HUES48 (cell line): Measurements from ENCODE around the gene EXD3.
"Not testable (repeated sequence)": the region's sequence is repeated elsewhere in the genome, so short reads cannot be mapped to it uniquely, and the experiment has no call there.

Experiments used
- H3K27ac ChIP-seq: one replicate; pipeline ENCODE4 v1.7.0; 2013; ENCODE audit warnings: low read depth, low read length, inconsistent platforms
- H3K27me3 ChIP-seq: 2 replicates; pipeline ENCODE4 v1.6.1; 2013; ENCODE audit warnings: mild to moderate bottlenecking, low read length; ENCODE audit not compliant: control insufficient read depth, insufficient read depth
- H3K36me3 ChIP-seq: 2 replicates; pipeline ENCODE4 v1.6.1; 2013; ENCODE audit warnings: low read length; ENCODE audit not compliant: control insufficient read depth, insufficient read depth
- H3K4me1 ChIP-seq: 2 replicates; pipeline ENCODE4 v1.6.1; 2013; ENCODE audit warnings: mild to moderate bottlenecking, low read length; ENCODE audit not compliant: control insufficient read depth, insufficient read depth
- H3K4me3 ChIP-seq: 2 replicates; pipeline ENCODE4 v1.5.1; 2013; ENCODE audit warnings: mild to moderate bottlenecking, low read depth, low read length
- H3K9ac ChIP-seq: 2 replicates; pipeline ENCODE4 v1.6.1; 2013; ENCODE audit warnings: mild to moderate bottlenecking, low read depth, low read length, moderate library complexity
- H3K9me3 ChIP-seq: 2 replicates; pipeline ENCODE4 v1.6.1; 2013; ENCODE audit warnings: low read length; ENCODE audit not compliant: control insufficient read depth, insufficient read depth

The EXD3 gene

DNA sequence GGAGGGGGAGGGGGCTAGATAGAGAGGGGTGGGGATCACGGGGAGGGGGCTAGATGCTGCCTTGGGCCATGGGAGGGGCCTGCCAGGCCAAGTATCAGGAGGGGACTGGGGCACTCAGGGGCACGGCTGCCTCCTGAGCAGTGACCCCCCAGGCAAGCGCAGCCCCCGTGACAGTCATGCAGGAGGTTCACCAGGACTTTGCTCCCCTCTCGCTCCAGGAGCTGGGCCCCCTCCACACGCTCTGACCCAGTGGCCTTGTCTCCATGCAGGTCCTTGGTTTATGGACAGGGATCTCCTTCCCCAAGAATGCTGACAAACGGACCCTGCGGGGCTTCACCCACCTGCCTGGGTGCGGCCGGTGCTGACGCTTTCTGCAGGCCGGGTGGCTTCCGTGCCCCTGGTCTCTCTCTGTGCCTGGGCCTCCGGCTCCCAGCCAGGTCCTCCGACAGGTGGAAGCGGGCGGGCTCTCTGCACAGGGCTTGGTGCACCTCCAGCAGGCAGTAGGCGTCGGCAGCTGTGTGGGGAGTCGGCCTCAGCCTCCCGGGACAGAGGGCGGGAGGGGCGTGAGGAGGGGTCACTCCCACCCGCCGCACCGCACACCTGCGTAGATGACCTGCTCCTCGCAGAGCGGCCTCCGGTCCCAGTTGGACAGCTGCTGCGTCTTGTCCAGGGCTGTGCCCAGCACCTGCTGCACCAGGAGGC lies 74.0 kb downstream of the EXD3 start:
- no peaks in the 10 kb centered on the region for H3K36me3 ChIP-seq
- H3K27ac ChIP-seq, result no peak overlapping the region
- H3K9ac ChIP-seq, result no peak overlapping the region
- H3K4me1 ChIP-seq, result no peaks in the 10 kb centered on the region
- peaks cover 60% of the 10 kb centered on the region for H3K9me3 ChIP-seq
- H3K27me3 ChIP-seq, result no peaks in the 10 kb centered on the region
- H3K4me3 ChIP-seq, result no peak overlapping the region

- no peak overlapping the region for H3K4me3 ChIP-seq
- no peak overlapping the region for H3K9ac ChIP-seq
- no peaks in the 10 kb centered on the region for H3K4me1 ChIP-seq
- no peaks in the 10 kb centered on the region for H3K36me3 ChIP-seq
- H3K9me3 ChIP-seq, result peaks cover 55% of the 10 kb centered on the region
- no peak overlapping the region for H3K27ac ChIP-seq
- no peaks in the 10 kb centered on the region for H3K27me3 ChIP-seq
These were observed 75.0 kb downstream of the EXD3 start for GRCh38 chr9:137347928-137348327.

DNA sequence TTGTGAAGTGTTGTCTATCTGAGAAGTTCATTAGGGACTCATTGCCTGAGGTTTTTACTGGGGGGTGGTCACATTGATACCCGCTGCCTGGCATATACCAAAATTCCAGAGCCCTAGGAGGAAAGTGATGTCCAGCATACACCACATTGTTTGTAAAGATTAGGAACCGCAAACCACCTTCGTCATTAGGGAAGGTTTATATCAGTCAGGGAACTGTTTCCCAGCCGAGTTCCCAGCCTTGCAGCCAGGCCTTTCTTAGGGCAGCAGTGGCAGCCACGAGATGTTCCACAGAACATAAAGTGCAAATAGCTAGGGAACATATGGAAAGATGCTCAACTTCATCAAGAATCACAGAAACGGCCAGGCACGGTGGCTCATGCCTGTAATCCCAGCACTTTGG lies 80.5 kb downstream of the EXD3 start:
- Histone ChIP-seq H3K27me3 (no peaks in the 10 kb centered on the region), H3K9me3 (peaks cover 56% of the 10 kb centered on the region), H3K9ac (no peak overlapping the region)

GRCh38 chr9:137341227-137341626 lies 81.7 kb downstream of the EXD3 start:
- Histone ChIP-seq H3K9me3 (peaks cover 55% of the 10 kb centered on the region), H3K4me1 (no peaks in the 10 kb centered on the region), H3K27me3 (no peaks in the 10 kb centered on the region)

More for the DNA sequence above, 80.5 kb downstream of the EXD3 start:
- H3K27ac ChIP-seq, result no peak overlapping the region
- no peaks in the 10 kb centered on the region for H3K36me3 ChIP-seq
- no peaks in the 10 kb centered on the region for H3K4me1 ChIP-seq
- no peak overlapping the region for H3K4me3 ChIP-seq

GRCh38 chr9:137339908-137340462 lies 83.0 kb downstream of the EXD3 start:
- peaks cover 52% of the 10 kb centered on the region for H3K9me3 ChIP-seq
- H3K27me3 ChIP-seq, H3K4me1 ChIP-seq, H3K4me3 ChIP-seq, H3K36me3 ChIP-seq, H3K9ac ChIP-seq, H3K27ac ChIP-seq: not testable (repeated sequence)

More at GRCh38 chr9:137341227-137341626, 81.7 kb downstream of the EXD3 start:
- Histone ChIP-seq H3K9ac (no peak overlapping the region), H3K4me3 (no peak overlapping the region), H3K27ac (no peak overlapping the region), H3K36me3 (no peaks in the 10 kb centered on the region)

GRCh38 chr9:137339045-137339907 lies 83.7 kb downstream of the EXD3 start:
- H3K36me3 ChIP-seq, result no peaks in the 10 kb centered on the region
- H3K4me1 ChIP-seq, result no peaks in the 10 kb centered on the region
- H3K9ac ChIP-seq, result no peak overlapping the region
- no peaks in the 10 kb centered on the region for H3K27me3 ChIP-seq
- peaks cover 49% of the 10 kb centered on the region for H3K9me3 ChIP-seq
- H3K27ac ChIP-seq, result no peak overlapping the region
- H3K4me3 ChIP-seq, result no peak overlapping the region

DNA sequence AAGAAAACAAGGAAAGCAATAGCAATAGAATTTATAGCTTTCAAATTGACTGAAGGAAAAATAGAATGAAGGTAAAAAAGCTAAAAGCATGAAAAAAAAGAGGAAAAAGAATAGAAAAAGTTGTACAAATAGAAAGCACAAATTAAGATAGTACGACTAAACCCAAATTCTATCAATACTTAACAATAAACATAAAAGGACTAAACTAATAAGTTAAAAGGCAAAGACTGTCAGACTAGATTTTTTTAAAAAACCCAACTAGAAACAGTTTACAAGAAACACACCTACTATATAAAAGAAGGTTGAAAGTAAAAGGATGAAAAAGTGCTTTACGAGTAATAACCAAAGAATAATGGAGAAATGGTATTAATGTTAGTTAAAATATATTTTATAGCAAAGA lies 86.2 kb downstream of the EXD3 start:
- Histone ChIP-seq H3K4me3 (no peak overlapping the region), H3K4me1 (no peaks in the 10 kb centered on the region), H3K27me3 (no peaks in the 10 kb centered on the region), H3K27ac (no peak overlapping the region), H3K9me3 (peaks cover 44% of the 10 kb centered on the region), H3K36me3 (no peaks in the 10 kb centered on the region), H3K9ac (no peak overlapping the region)

DNA sequence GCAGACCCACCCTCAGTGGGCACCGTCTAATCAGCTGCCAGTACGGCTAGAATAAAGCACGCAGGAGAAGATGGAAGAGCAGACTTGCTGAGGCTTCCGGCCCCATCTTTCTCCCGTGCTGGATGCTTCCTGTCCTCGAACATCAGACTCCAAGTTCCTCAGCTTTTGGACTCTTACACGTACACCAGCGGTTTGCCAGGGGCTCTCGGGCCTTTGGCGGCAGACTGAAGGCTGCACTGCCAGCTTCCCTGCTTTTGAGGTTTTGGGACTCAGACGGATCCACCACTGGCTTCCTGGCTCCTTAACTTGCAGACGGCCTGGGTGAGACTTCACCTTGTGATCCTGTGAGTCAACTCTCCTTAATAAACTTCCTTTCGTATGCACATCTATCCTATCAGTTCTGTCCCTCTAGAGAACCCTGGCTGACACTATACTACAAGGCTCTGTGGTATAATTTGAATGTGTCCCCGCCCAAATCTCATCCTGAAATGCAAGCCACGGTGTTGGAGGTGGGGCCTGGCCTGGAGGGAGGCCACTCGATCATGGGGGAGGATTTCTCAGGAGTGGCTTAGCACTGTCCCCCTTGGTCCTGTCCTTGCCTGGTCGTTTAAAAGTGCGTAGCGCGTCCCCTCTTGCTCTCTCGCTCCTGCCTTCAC lies 89.8 kb downstream of the EXD3 start:
- H3K9ac ChIP-seq, result no peak overlapping the region
- peaks cover 39% of the 10 kb centered on the region for H3K9me3 ChIP-seq
- no peak overlapping the region for H3K27ac ChIP-seq
- H3K27me3 ChIP-seq, result no peaks in the 10 kb centered on the region
- H3K4me1 ChIP-seq, result no peaks in the 10 kb centered on the region
- H3K36me3 ChIP-seq, result no peaks in the 10 kb centered on the region
- no peak overlapping the region for H3K4me3 ChIP-seq

GRCh38 chr9:137331929-137332328 lies 91.0 kb downstream of the EXD3 start:
- Histone ChIP-seq H3K4me3 (no peak overlapping the region), H3K9ac (no peak overlapping the region), H3K27me3 (no peaks in the 10 kb centered on the region), H3K27ac (no peak overlapping the region), H3K4me1 (no peaks in the 10 kb centered on the region), H3K9me3 (peaks cover 36% of the 10 kb centered on the region), H3K36me3 (no peaks in the 10 kb centered on the region)

- no peaks in the 10 kb centered on the region for H3K36me3 ChIP-seq
- H3K4me1 ChIP-seq, result no peaks in the 10 kb centered on the region
- peaks cover 26% of the 10 kb centered on the region for H3K9me3 ChIP-seq
- H3K27ac ChIP-seq, result no peak overlapping the region
- H3K4me3 ChIP-seq, result no peak overlapping the region
- H3K27me3 ChIP-seq, result no peaks in the 10 kb centered on the region
- no peak overlapping the region for H3K9ac ChIP-seq
These were observed 92.3 kb downstream of the EXD3 start for GRCh38 chr9:137330689-137331088.
